Activated T-helper 1 cell treated with anti-CD3 and anti-CD28 coated beads, Interleukin-12 subunit alpha, Interleukin-12 subunit beta, Interleukin-2, Interleukin-4 antibody, amounts not matched to agents 30 ng/mL and 10 ng/mL and 1 ng/mL, durations not matched to agents 14 hours and 24 hours and 36 hours (primary cell): ENCODE measurements around the gene SHMT1. TPM values are rescaled to one million over a fixed set of nuclear protein-coding genes. Genes with fewer than 3 reads are reported as not detected.

Source experiments
- DNase-seq: peaks from one replicate; pipeline ENCODE4 v3.0.0; 2021; ENCODE audit warnings: low spot score
- H3K27ac Mint-ChIP-seq: one replicate; pipeline ENCODE4 v1.8.0; 2021; ENCODE audit warnings: mild to moderate bottlenecking, mixed read lengths
- H3K27me3 Mint-ChIP-seq: one replicate; pipeline ENCODE4 v1.8.0; 2022; ENCODE audit warnings: mild to moderate bottlenecking, moderate library complexity, mixed read lengths; ENCODE audit not compliant: insufficient read depth
- H3K36me3 Mint-ChIP-seq: one replicate; pipeline ENCODE4 v1.8.0; 2021; ENCODE audit warnings: low read depth, mixed read lengths
- H3K4me1 Mint-ChIP-seq: one replicate; pipeline ENCODE4 v1.8.0; 2021; ENCODE audit warnings: low read depth, mixed read lengths
- H3K4me3 Mint-ChIP-seq: one replicate; pipeline ENCODE4 v1.8.0; 2021; ENCODE audit warnings: mild to moderate bottlenecking, moderate library complexity, mixed read lengths
- H3K9me3 Mint-ChIP-seq: one replicate; pipeline ENCODE4 v1.8.0; 2021; ENCODE audit warnings: mixed read lengths
- intact Hi-C: fragments of 100-400 bp; cut with micrococcal nuclease; formaldehyde crosslinking; loops from one replicate; pipeline ENCODE4 v1.15.1; 2024
- total RNA-seq: library from RNA; stranded (reverse); gene quantifications from 2 replicates; pipeline ENCODE4 v1.2.3, GENCODE V29; 2022

SHMT1 gene
- total RNA-seq, 1 donor from 2014 or later = 56.2 TPM

- intact Hi-C loops = no loop called here
- Mint-ChIP-seq H3K27me3 (no peaks in the 10 kb centered on the region), H3K9me3 (no peaks in the 10 kb centered on the region), H3K4me3 (no peak overlapping the region), H3K36me3 (peaks cover 42% of the 10 kb centered on the region), H3K4me1 (no peaks in the 10 kb centered on the region), H3K27ac (no peak overlapping the region)
- no peak for DNase-seq
These were observed 71.4 kb downstream of the SHMT1 start for GRCh38 chr17:18291718-18292540.

- no peaks in the 10 kb centered on the region for H3K27me3 Mint-ChIP-seq
- no peaks in the 10 kb centered on the region for H3K4me1 Mint-ChIP-seq
- no peaks in the 10 kb centered on the region for H3K9me3 Mint-ChIP-seq
- H3K4me3 Mint-ChIP-seq = no peak overlapping the region
- no peak overlapping the region for H3K27ac Mint-ChIP-seq
- H3K36me3 Mint-ChIP-seq = peaks cover 54% of the 10 kb centered on the region
- intact Hi-C loops = no loop called here
- DNase-seq = no peak
These were observed 78.1 kb downstream of the SHMT1 start for GRCh38 chr17:18285296-18285695.

- H3K9me3 Mint-ChIP-seq = no peaks in the 10 kb centered on the region
- H3K4me3 Mint-ChIP-seq = no peak overlapping the region
- intact Hi-C loops = no loop called here
- no peaks in the 10 kb centered on the region for H3K27me3 Mint-ChIP-seq
- H3K36me3 Mint-ChIP-seq = peaks cover 42% of the 10 kb centered on the region
- DNase-seq = no peak
- H3K4me1 Mint-ChIP-seq = no peaks in the 10 kb centered on the region
- H3K27ac Mint-ChIP-seq = no peak overlapping the region
These were observed 81.6 kb downstream of the SHMT1 start for GRCh38 chr17:18281788-18282187.

GRCh38 chr17:18280766-18281371 is 82.5 kb downstream of the SHMT1 start:
- H3K36me3 Mint-ChIP-seq = peaks cover 43% of the 10 kb centered on the region
- H3K4me3 Mint-ChIP-seq = no peak overlapping the region
- no peaks in the 10 kb centered on the region for H3K27me3 Mint-ChIP-seq
- no peaks in the 10 kb centered on the region for H3K4me1 Mint-ChIP-seq
- no peak overlapping the region for H3K27ac Mint-ChIP-seq
- intact Hi-C loops = no loop called here
- no peak for DNase-seq
- H3K9me3 Mint-ChIP-seq = no peaks in the 10 kb centered on the region

GRCh38 chr17:18280249-18280648 is 83.1 kb downstream of the SHMT1 start:
- no peak for DNase-seq
- Mint-ChIP-seq H3K9me3 (no peaks in the 10 kb centered on the region), H3K4me3 (no peak overlapping the region), H3K27me3 (no peaks in the 10 kb centered on the region), H3K27ac (no peak overlapping the region), H3K36me3 (peaks cover 37% of the 10 kb centered on the region), H3K4me1 (no peaks in the 10 kb centered on the region)
- intact Hi-C loops = no loop called here

- H3K9me3 Mint-ChIP-seq = no peaks in the 10 kb centered on the region
- H3K4me3 Mint-ChIP-seq = no peak overlapping the region
- peaks cover 30% of the 10 kb centered on the region for H3K36me3 Mint-ChIP-seq
- intact Hi-C loops = no loop called here
- H3K4me1 Mint-ChIP-seq = no peaks in the 10 kb centered on the region
- no peak overlapping the region for H3K27ac Mint-ChIP-seq
- DNase-seq = no peak
- no peaks in the 10 kb centered on the region for H3K27me3 Mint-ChIP-seq
These were observed 84.5 kb downstream of the SHMT1 start for GRCh38 chr17:18278867-18279266.

Other genes with a start within 250 kb of the SHMT1 start
- 127 and 128 TPM in 2 replicates for gene ALKBH5, start 179.7 kb downstream of the SHMT1 start, total RNA-seq
- gene LLGL1, start 137.9 kb downstream of the SHMT1 start, total RNA-seq = 22.6 and 23.4 TPM in 2 replicates
- 268 and 275 TPM in 2 replicates for gene FLII, start 104.8 kb downstream of the SHMT1 start, total RNA-seq
- 5.8 and 7.0 TPM in 2 replicates for gene MIEF2, start 102.9 kb downstream of the SHMT1 start, total RNA-seq
- 75.2 and 87.2 TPM in 2 replicates for gene TOP3A, start 48.6 kb downstream of the SHMT1 start, total RNA-seq
- gene SMCR8, start 48.3 kb downstream of the SHMT1 start, total RNA-seq = 18.7 and 19.2 TPM in 2 replicates
- 0.17 TPM in 1 of 2 replicates, not detected in the other for gene EVPLL, start 14.2 kb upstream of the SHMT1 start, total RNA-seq
- gene LGALS9C, start 113.2 kb upstream of the SHMT1 start, total RNA-seq = not detected in 2 replicates